ENCODE measurements around the gene RTTN.

The RTTN gene

DNA sequence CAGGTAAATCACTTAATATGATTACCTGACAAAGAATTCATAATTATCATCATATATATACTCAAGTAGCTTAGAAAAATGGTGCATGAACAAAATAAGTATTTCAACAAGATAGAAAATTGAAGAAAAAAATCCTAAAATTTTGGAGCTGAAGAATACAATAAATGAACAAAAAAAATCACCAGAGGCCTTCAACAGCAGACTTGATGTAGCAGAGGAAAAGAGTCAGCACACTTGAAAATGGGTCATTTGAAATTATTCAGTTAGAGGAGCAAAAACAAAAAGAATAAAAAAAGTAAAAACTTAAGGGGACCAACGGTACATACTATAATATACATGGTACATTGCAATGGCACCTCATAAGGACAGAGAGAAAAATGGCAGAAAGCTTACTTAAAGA is 217.6 kb downstream of the RTTN start:
- no peak for TF ChIP-seq CTCF (IDR thresholded peaks at IDR 0.05)

GRCh38 chr18:69985239-69985638 is 220.2 kb downstream of the RTTN start:
- Histone ChIP-seq H3K9me3 (no peaks in the 10 kb centered on the region), H3K4me3 (ENCODE audit: low read depth in 1 of 2, low read length in 1 of 2) (no peak overlapping the region), H3K27me3 (no peaks in the 10 kb centered on the region), H3K36me3 (no peaks in the 10 kb centered on the region), H3K27ac (no peak overlapping the region), H3K4me1 (ENCODE audit: control insufficient read depth in 1 of 2, insufficient read depth in 1 of 2, low read depth in 1 of 2, low read length in 1 of 2) (no peaks in the 10 kb centered on the region)
- TF ChIP-seq CTCF (IDR thresholded peaks at IDR 0.05): no peak

More for the DNA sequence above, 217.6 kb downstream of the RTTN start:
- H3K27me3 ChIP-seq: no peaks in the 10 kb centered on the region
- no peaks in the 10 kb centered on the region for H3K36me3 ChIP-seq
- H3K4me3 ChIP-seq (ENCODE audit: low read depth in 1 of 2, low read length in 1 of 2): no peak overlapping the region
- H3K4me1 ChIP-seq (ENCODE audit: control insufficient read depth in 1 of 2, insufficient read depth in 1 of 2, low read depth in 1 of 2, low read length in 1 of 2): no peaks in the 10 kb centered on the region
- no peak overlapping the region for H3K27ac ChIP-seq
- no peaks in the 10 kb centered on the region for H3K9me3 ChIP-seq

DNA sequence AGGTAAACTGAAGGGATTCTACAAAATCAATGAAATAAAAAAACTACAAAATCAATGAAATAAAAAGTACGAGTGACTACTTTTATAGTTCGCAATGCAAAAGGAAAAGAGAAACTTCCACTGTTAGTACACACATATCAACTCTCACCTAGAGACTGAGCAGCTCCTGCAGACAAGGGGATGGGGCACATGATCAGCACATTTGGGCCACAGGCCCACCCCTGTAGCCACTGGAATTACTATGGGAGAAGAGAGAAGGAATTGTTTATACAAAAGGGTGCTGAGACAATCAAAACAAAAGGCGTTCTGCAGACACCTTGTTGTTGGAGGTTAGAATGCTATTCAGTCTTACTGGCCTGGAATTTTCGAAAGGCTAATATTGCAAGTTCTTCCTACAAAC is 223.1 kb downstream of the RTTN start:
- Histone ChIP-seq H3K36me3 (no peaks in the 10 kb centered on the region), H3K27ac (no peak overlapping the region), H3K4me1 (ENCODE audit: control insufficient read depth in 1 of 2, insufficient read depth in 1 of 2, low read depth in 1 of 2, low read length in 1 of 2) (no peaks in the 10 kb centered on the region), H3K4me3 (ENCODE audit: low read depth in 1 of 2, low read length in 1 of 2) (no peak overlapping the region), H3K9me3 (no peaks in the 10 kb centered on the region), H3K27me3 (no peaks in the 10 kb centered on the region)
- TF ChIP-seq CTCF (IDR thresholded peaks at IDR 0.05): no peak

GRCh38 chr18:69981948-69982347 is 223.5 kb downstream of the RTTN start:
- Histone ChIP-seq H3K4me1 (ENCODE audit: control insufficient read depth in 1 of 2, insufficient read depth in 1 of 2, low read depth in 1 of 2, low read length in 1 of 2) (no peaks in the 10 kb centered on the region), H3K27me3 (no peaks in the 10 kb centered on the region), H3K36me3 (no peaks in the 10 kb centered on the region), H3K27ac (no peak overlapping the region), H3K4me3 (ENCODE audit: low read depth in 1 of 2, low read length in 1 of 2) (no peak overlapping the region), H3K9me3 (no peaks in the 10 kb centered on the region)
- TF ChIP-seq CTCF (IDR thresholded peaks at IDR 0.05): no peak

GRCh38 chr18:69980982-69981804 is 224.3 kb downstream of the RTTN start:
- Histone ChIP-seq H3K4me3 (ENCODE audit: low read depth in 1 of 2, low read length in 1 of 2) (no peak overlapping the region), H3K9me3 (no peaks in the 10 kb centered on the region), H3K27me3 (no peaks in the 10 kb centered on the region), H3K36me3 (no peaks in the 10 kb centered on the region), H3K4me1 (ENCODE audit: control insufficient read depth in 1 of 2, insufficient read depth in 1 of 2, low read depth in 1 of 2, low read length in 1 of 2) (no peaks in the 10 kb centered on the region), H3K27ac (no peak overlapping the region)
- TF ChIP-seq CTCF (IDR thresholded peaks at IDR 0.05): no peak

All from neutrophil (primary cell).